WERI-Rb-1 (cell line): Measurements from ENCODE around the gene TMEM39A.

Experiments
- DNase-seq: peaks from one replicate; pipeline ENCODE4 v3.0.0-alpha.2; 2020
- H3K27ac ChIP-seq: fragments of 250-450 bp; sonication (Bioruptor Pico); 2 replicates; pipeline ENCODE4 v1.5.1; 2020; ENCODE audit warnings: mild to moderate bottlenecking, moderate library complexity
- H3K27me3 ChIP-seq: fragments of 250-450 bp; sonication (Bioruptor Pico); 2 replicates; pipeline ENCODE4 v1.5.1; 2021; ENCODE audit warnings: mild to moderate bottlenecking, low read depth, moderate library complexity; ENCODE audit not compliant: insufficient read depth, severe bottlenecking
- H3K36me3 ChIP-seq: fragments of 250-450 bp; sonication (Bioruptor Pico); 2 replicates; pipeline ENCODE4 v1.5.1; 2020; ENCODE audit warnings: mild to moderate bottlenecking, moderate library complexity
- H3K4me3 ChIP-seq: 2 replicates; pipeline ENCODE4 v1.5.1; 2011; ENCODE audit warnings: low read depth, mild to moderate bottlenecking, control low read depth, low read length
- H3K9me3 ChIP-seq: fragments of 250-450 bp; sonication (Bioruptor Pico); 2 replicates; pipeline ENCODE4 v1.5.1; 2021; ENCODE audit warnings: mild to moderate bottlenecking, moderate library complexity; ENCODE audit not compliant: severe bottlenecking
- CTCF ChIP-seq: IDR thresholded peaks from 2 replicates; pipeline ENCODE4 v1.5.1; 2011; ENCODE audit warnings: low read depth, mild to moderate bottlenecking, control low read depth, inconsistent platforms, low read length

TMEM39A gene

GRCh38 chr3:119405315-119405714 lies 58.1 kb downstream of the TMEM39A start:
- Histone ChIP-seq H3K27me3 (no peaks in the 10 kb centered on the region), H3K36me3 (no peaks in the 10 kb centered on the region), H3K4me3 (no peak overlapping the region), H3K9me3 (no peaks in the 10 kb centered on the region), H3K27ac (no peak overlapping the region)
- no peak for TF ChIP-seq CTCF
- DNase-seq = no peak

GRCh38 chr3:119403201-119403600 lies 60.2 kb downstream of the TMEM39A start:
- Histone ChIP-seq H3K4me3 (no peak overlapping the region), H3K27me3 (no peaks in the 10 kb centered on the region), H3K9me3 (no peaks in the 10 kb centered on the region), H3K36me3 (no peaks in the 10 kb centered on the region), H3K27ac (no peak overlapping the region)
- no peak for TF ChIP-seq CTCF
- no peak for DNase-seq

GRCh38 chr3:119402791-119403190 lies 60.6 kb downstream of the TMEM39A start:
- no peak for DNase-seq
- Histone ChIP-seq H3K27me3 (no peaks in the 10 kb centered on the region), H3K27ac (no peak overlapping the region), H3K4me3 (no peak overlapping the region), H3K36me3 (no peaks in the 10 kb centered on the region), H3K9me3 (no peaks in the 10 kb centered on the region)
- TF ChIP-seq CTCF = no peak

GRCh38 chr3:119401503-119402440 lies 61.6 kb downstream of the TMEM39A start:
- H3K27me3 ChIP-seq = no peaks in the 10 kb centered on the region
- no peak overlapping the region for H3K4me3 ChIP-seq
- H3K9me3 ChIP-seq = no peaks in the 10 kb centered on the region
- H3K36me3 ChIP-seq = no peaks in the 10 kb centered on the region
- no peak for DNase-seq
- no peak overlapping the region for H3K27ac ChIP-seq
- no peak for TF ChIP-seq CTCF

GRCh38 chr3:119401069-119401468 lies 62.3 kb downstream of the TMEM39A start:
- no peaks in the 10 kb centered on the region for H3K27me3 ChIP-seq
- no peak overlapping the region for H3K4me3 ChIP-seq
- H3K9me3 ChIP-seq = no peaks in the 10 kb centered on the region
- no peak overlapping the region for H3K27ac ChIP-seq
- no peak for DNase-seq
- TF ChIP-seq CTCF = no peak
- H3K36me3 ChIP-seq = no peaks in the 10 kb centered on the region
